ENCODE results near the gene ABHD6. TPM values are rescaled to one million over a fixed set of nuclear protein-coding genes. Genes with fewer than 3 reads are reported as not detected.

The ABHD6 gene
- total RNA-seq, 2 donors from 2014 or later = 13.2 to 16.9 TPM

GRCh38 chr3:58329150-58329921, 91.7 kb downstream of the ABHD6 start:
- no peaks in the 10 kb centered on the region for H3K36me3 ChIP-seq
- H3K4me3 ChIP-seq = no peak overlapping the region
- H3K27ac ChIP-seq = no peak overlapping the region
- no peak for DNase-seq (ENCODE audit: low spot score)
- H3K4me1 ChIP-seq (replicated peaks) = no peaks in the 10 kb centered on the region
- H3K9me3 ChIP-seq = no peaks in the 10 kb centered on the region
- intact Hi-C loops (cut with DNase I) = no loop called here
- TF ChIP-seq POLR2AphosphoS5 (IDR thresholded peaks at IDR 0.05) (no peak), POLR2A (IDR thresholded peaks at IDR 0.05) (no peak), CTCF (IDR thresholded peaks at IDR 0.05) (no peak)
- no peaks in the 10 kb centered on the region for H3K27me3 ChIP-seq (replicated peaks; ENCODE audit: insufficient read depth)
- 90% methylated on average over 8 of the region's 8 CpGs for WGBS

GRCh38 chr3:58329922-58330413, 92.4 kb downstream of the ABHD6 start:
- intact Hi-C loops (cut with DNase I) = loop anchor here (5.0 kb wide), 1 partner anchor 162 kb away; the partner anchor contains the start of gene KCTD6
- TF ChIP-seq POLR2AphosphoS5 (IDR thresholded peaks at IDR 0.05) (no peak), POLR2A (IDR thresholded peaks at IDR 0.05) (no peak), CTCF (IDR thresholded peaks at IDR 0.05) (no peak)
- WGBS = 95% methylated on average over 5 of the region's 5 CpGs
- no peaks in the 10 kb centered on the region for H3K36me3 ChIP-seq
- no peak overlapping the region for H3K27ac ChIP-seq
- H3K27me3 ChIP-seq (replicated peaks; ENCODE audit: insufficient read depth) = no peaks in the 10 kb centered on the region
- no peaks in the 10 kb centered on the region for H3K9me3 ChIP-seq
- H3K4me1 ChIP-seq (replicated peaks) = no peaks in the 10 kb centered on the region
- no peak for DNase-seq (ENCODE audit: low spot score)
- no peak overlapping the region for H3K4me3 ChIP-seq

GRCh38 chr3:58331593-58332152, 94.1 kb downstream of the ABHD6 start:
- TF ChIP-seq POLR2A (IDR thresholded peaks at IDR 0.05) = no peak
- Histone ChIP-seq H3K4me1 (replicated peaks) (no peaks in the 10 kb centered on the region), H3K36me3 (no peaks in the 10 kb centered on the region), H3K4me3 (no peak overlapping the region), H3K27ac (no peak overlapping the region), H3K27me3 (replicated peaks; ENCODE audit: insufficient read depth) (no peaks in the 10 kb centered on the region), H3K9me3 (no peaks in the 10 kb centered on the region)
- 50% methylated on average over 4 of the region's 4 CpGs for WGBS
- DNase-seq (ENCODE audit: low spot score) = no peak
- intact Hi-C loops (cut with DNase I) = loop anchor here (5.0 kb wide), 1 partner anchor 161 kb away; the partner anchor contains the start of gene KCTD6

DNA sequence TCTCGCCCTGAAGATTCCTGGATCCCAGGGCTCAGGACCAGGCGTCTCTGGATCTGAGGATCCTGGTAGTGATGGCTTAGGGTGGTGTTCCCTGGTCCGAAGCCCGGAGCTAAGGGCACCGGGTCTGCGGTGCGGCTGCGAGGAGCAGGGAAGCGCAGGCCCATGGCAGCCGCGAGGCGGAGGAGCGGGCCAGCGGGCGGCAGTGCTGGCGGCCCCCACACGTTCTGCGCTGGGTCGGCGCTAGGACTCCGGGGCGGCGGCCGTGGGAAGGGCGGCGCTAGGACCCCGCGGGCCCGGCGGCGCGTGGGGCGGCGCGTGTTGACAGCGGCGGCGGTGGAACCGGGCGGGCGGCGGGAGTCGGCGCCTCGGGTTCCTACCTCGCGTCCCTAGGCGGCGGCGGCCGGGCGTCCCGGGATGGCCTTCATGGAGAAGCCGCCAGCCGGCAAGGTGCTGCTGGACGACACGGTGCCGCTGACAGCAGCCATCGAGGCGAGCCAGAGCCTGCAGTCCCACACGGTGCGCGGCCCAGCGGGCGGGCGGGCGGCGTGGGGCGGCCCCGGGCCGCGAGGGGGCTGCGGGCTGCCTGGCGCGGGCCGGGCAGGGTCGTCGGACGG, 95.1 kb downstream of the ABHD6 start, which contains the start of gene PXK:
TSS of gene PXK (plus strand) at position 318 of the 614 bp plus-strand sequence. CDS start at position 415, 97 bp downstream.
- intact Hi-C loops (cut with DNase I) = loop anchor here (5.0 kb wide), 1 partner anchor 160 kb away; the partner anchor contains the start of gene KCTD6
- H3K4me1 ChIP-seq (replicated peaks) = no peaks in the 10 kb centered on the region
- H3K27me3 ChIP-seq (replicated peaks; ENCODE audit: insufficient read depth) = no peaks in the 10 kb centered on the region
- peak; percentile 71 for DNase-seq (ENCODE audit: low spot score)
- H3K9me3 ChIP-seq = no peaks in the 10 kb centered on the region
- no peaks in the 10 kb centered on the region for H3K36me3 ChIP-seq
- peak within 1 kb of the TSS; percentile 54 to 57 for H3K27ac ChIP-seq
- TF ChIP-seq POLR2A (IDR thresholded peaks at IDR 0.05) (peak; percentile 29), POLR2AphosphoS5 (IDR thresholded peaks at IDR 0.05) (no peak), CTCF (IDR thresholded peaks at IDR 0.05) (peak in 2 of 4 experiments; percentile 25 to 40)
- peak within 1 kb of the TSS; percentile 73 to 80 for H3K4me3 ChIP-seq
- under 1% methylated on average over 71 of the region's 79 CpGs for WGBS

All from prostate gland (tissue), 2 donors.